Neural cell (in vitro differentiated cells): Measurements from ENCODE around the gene DPEP2NB.

Experiments
- CTCF ChIP-seq: fragments of 450-650 bp; IDR thresholded peaks from 2 replicates; pipeline ENCODE4 v1.5.1; 2014; ENCODE audit warnings: antibody characterized with exemption, mild to moderate bottlenecking, moderate library complexity; ENCODE audit not compliant: poor library complexity, severe bottlenecking
- RAD21 ChIP-seq: fragments of 450-650 bp; conservative IDR thresholded peaks from 2 replicates; pipeline ENCODE4 v1.6.1; 2014; ENCODE audit warnings: antibody characterized with exemption, mild to moderate bottlenecking, moderate library complexity

- no peak for TF ChIP-seq RAD21
- no peak for TF ChIP-seq CTCF
These were observed 20.3 kb downstream of the DPEP2NB start for GRCh38 chr16:67995423-67995822.
